ENCODE data around the gene SLC39A5.

- TF ChIP-seq CTCF (IDR thresholded peaks at IDR 0.05) (no peak), EZH2 (IDR thresholded peaks at IDR 0.05) (no peak)
Measured at GRCh38 chr12:56282030-56282429, 52.2 kb downstream of the SLC39A5 start.

Data from neural progenitor cell (in vitro differentiated cells).